Kidney (tissue), 14 donors: ENCODE measurements around the gene PCDHGA1. TPM values are rescaled to one million over a fixed set of nuclear protein-coding genes. Genes with fewer than 3 reads are reported as not detected.
"Not testable (repeated sequence)": the region's sequence is repeated elsewhere in the genome, so short reads cannot be mapped to it uniquely, and the experiment has no call there.

ENCODE experiments used
- DNase-seq, 5 donors: peaks; one replicate each; pipeline ENCODE4 v3.0.0-alpha.2; 2013 to 2020
- FAIRE-seq: peaks from 2 replicates; lab custom pipeline; 2012; peaks lifted over from hg19 to GRCh38; lab: Jason Lieb, UNC
- H3K27ac ChIP-seq, 2 donors: one replicate each; pipeline ENCODE4 v1.7.0; 2013; ENCODE audit warnings: low read depth in 2 of 2, low read length in 2 of 2, inconsistent platforms in 1 of 2
- H3K27me3 ChIP-seq: one replicate; pipeline ENCODE4 v1.7.1; 2013; ENCODE audit warnings: low read length, inconsistent platforms; ENCODE audit not compliant: control insufficient read depth, insufficient read depth
- H3K36me3 ChIP-seq, 3 donors: one replicate each; pipeline versions ENCODE4 v1.7.0 to v1.7.1; 2013; ENCODE audit warnings: low read length in 3 of 3, control low read depth in 1 of 3, inconsistent platforms in 1 of 3; ENCODE audit not compliant: insufficient read depth in 3 of 3, control insufficient read depth in 2 of 3
- H3K4me1 ChIP-seq, 3 donors: one replicate each; pipeline versions ENCODE4 v1.7.0 to v1.7.1; 2013; ENCODE audit warnings: low read length in 3 of 3, inconsistent platforms in 1 of 3, low read depth in 1 of 3; ENCODE audit not compliant: control insufficient read depth in 2 of 3, insufficient read depth in 2 of 3
- H3K4me3 ChIP-seq, 3 donors: one replicate each; pipeline versions ENCODE4 v1.7.0 to v1.8.1; 2013; ENCODE audit warnings: low read length in 3 of 3, control low read depth in 1 of 3, inconsistent platforms in 1 of 3
- H3K9ac ChIP-seq, 3 donors: one replicate each; pipeline versions ENCODE4 v1.7.0 to v1.7.1; 2013; ENCODE audit warnings: low read length in 3 of 3, control low read depth in 1 of 3, inconsistent platforms in 1 of 3
- H3K9me3 ChIP-seq, 3 donors: one replicate each; pipeline versions ENCODE4 v1.7.0 to v1.7.1; 2013; ENCODE audit warnings: low read length in 3 of 3, control low read depth in 1 of 3, inconsistent platforms in 1 of 3; ENCODE audit not compliant: control insufficient read depth in 2 of 3, insufficient read depth in 1 of 3
- CTCF ChIP-seq: IDR thresholded peaks from 3 replicates; pipeline ENCODE4 v1.5.1; 2012; ENCODE audit warnings: mild to moderate bottlenecking, moderate library complexity, borderline replicate concordance; ENCODE audit not compliant: insufficient read depth; ENCODE audit errors: extremely low read depth
- intact Hi-C: fragments of 100-400 bp; cut with DNase I; formaldehyde crosslinking; loops from one replicate; pipeline ENCODE4 v1.11.1; 2022
- polyA plus RNA-seq: library from polyadenylated mRNA; stranded (reverse); fragments of 350-450 nt; fragmentation: Illumina TruSeq; extraction: RNeasy Lipid Tissue Mini Kit (QIAGEN cat#74804); gene quantifications from one replicate; pipeline ENCODE4 v1.2.3, GENCODE V29; 2014; ENCODE audit warnings: low read depth, low replicate concordance; ENCODE audit not compliant: insufficient read depth
- total RNA-seq: library from RNA; stranded (reverse); fragmentation: NEBNext Ultra II Directional; extraction: Animal tissue kit (Norgen Biotek cat#: 25700); gene quantifications from one replicate; pipeline ENCODE4 v1.2.1, GENCODE V29; 2021
- donor health status: control.
- donor health status: control.
- donor health status: control.
- donor health status: control.
- donor health status: control.
- donor health status: DM: yes; HTN: yes; CAD: no.
- donor health status: Normal renal cell carcinoma (clear cell type).

Gene PCDHGA1
- total and polyA plus RNA-seq, 2 donors from 2014 or later = 0.19 to 0.69 TPM

GRCh38 chr5:141402553-141403243 is 72.4 kb downstream of the PCDHGA1 start, which contains the start of gene PCDHGA9:
TSS of gene PCDHGA9 (plus strand) at chr5:141402778. CDS start at chr5:141402953, 175 bp downstream.
- DNase-seq = peak in 2 of 5 donors; percentile 35 to 38
- no peaks in the 10 kb centered on the region for H3K4me1 ChIP-seq
- H3K27me3 ChIP-seq = no peaks in the 10 kb centered on the region
- peaks cover 3 to 59% (median 23%) of the 10 kb centered on the region in 3 donors for H3K9me3 ChIP-seq
- peak; percentile 8 for TF ChIP-seq CTCF
- no peak within 1 kb of the TSS for H3K27ac ChIP-seq
- intact Hi-C loops = no loop called here
- H3K4me3 ChIP-seq = peak within 1 kb of the TSS in 2 of 3 donors; percentile 49 to 57
- FAIRE-seq = no peak
- H3K9ac ChIP-seq = no peak within 1 kb of the TSS
- no peaks in the 10 kb centered on the region for H3K36me3 ChIP-seq

- H3K4me3 ChIP-seq = peak overlapping the region in 2 of 3 donors; percentile 16 to 57
- DNase-seq (no peak), FAIRE-seq (no peak)
- peaks cover 3 to 59% (median 23%) of the 10 kb centered on the region in 3 donors for H3K9me3 ChIP-seq
- no peak overlapping the region for H3K27ac ChIP-seq
- H3K9ac ChIP-seq = no peak overlapping the region
- TF ChIP-seq CTCF = no peak
- H3K4me1 ChIP-seq = no peaks in the 10 kb centered on the region
- intact Hi-C loops = no loop called here
- H3K36me3 ChIP-seq = no peaks in the 10 kb centered on the region
- no peaks in the 10 kb centered on the region for H3K27me3 ChIP-seq
Observed at GRCh38 chr5:141403387-141403786, 73.1 kb downstream of the PCDHGA1 start.

- peaks cover 3 to 61% (median 22%) of the 10 kb centered on the region in 3 donors for H3K9me3 ChIP-seq
- H3K36me3 ChIP-seq, H3K4me1 ChIP-seq, H3K4me3 ChIP-seq, H3K9ac ChIP-seq, H3K27me3 ChIP-seq, H3K27ac ChIP-seq, intact Hi-C loops, FAIRE-seq: not testable (repeated sequence)
- TF ChIP-seq CTCF = peak; percentile 27
- peak in 3 of 5 donors; percentile 55 to 61 (median 57) for DNase-seq
Observed at GRCh38 chr5:141407790-141408505, 77.6 kb downstream of the PCDHGA1 start, which contains the start of gene PCDHGB6. TSS of gene PCDHGB6 (plus strand) at chr5:141408021. CDS start at chr5:141408203, 182 bp downstream.
